HG03064 (cell line): ENCODE data around the gene RIPOR2.
"Not testable (repeated sequence)": the region's sequence is repeated elsewhere in the genome, so short reads cannot be mapped to it uniquely, and the experiment has no call there.

Experiments
- ATAC-seq: cut with Tn5 transposase; IDR thresholded peaks from one replicate; pipeline ENCODE4 v1.9.1; 2021; ENCODE audit warnings: low read depth; ENCODE audit not compliant: unreplicated experiment

Gene RIPOR2

DNA sequence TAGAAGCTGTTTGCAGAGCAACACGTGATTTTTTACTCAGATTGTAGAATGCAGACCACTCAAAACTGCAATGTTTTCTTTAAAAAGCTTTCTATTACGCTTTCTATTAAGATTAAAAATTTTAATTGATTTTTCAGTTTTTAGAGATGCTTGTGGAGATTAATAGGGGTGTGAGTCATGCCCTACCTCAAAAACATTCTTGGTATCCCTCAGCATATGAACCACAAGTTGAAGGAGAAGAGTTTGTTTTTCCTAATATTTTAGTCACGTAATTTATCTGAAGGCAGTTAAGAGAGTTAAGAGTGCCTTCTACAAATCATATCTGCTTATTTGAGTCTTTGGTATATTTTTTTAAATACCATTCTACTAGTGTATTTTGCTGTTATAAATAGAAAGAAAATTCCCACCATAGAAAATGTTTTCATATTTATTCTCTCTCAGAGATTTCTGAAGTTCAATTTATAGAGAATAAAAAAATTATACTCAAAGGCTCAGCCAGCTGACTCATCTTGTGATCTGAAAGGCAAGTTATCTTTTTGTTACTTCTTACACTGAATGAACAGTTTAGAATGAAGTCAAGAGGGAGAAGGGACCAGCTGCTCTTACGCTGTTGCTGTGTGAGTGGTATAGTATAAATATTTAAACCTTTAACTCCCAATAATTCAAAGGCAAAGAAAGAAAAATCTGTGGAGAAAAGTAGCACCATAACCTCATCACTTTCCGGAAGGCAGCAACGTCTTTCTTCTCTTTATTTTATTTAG, 7.6 kb downstream of the RIPOR2 start:
- no peak for ATAC-seq

- no peak for ATAC-seq
Observed at GRCh38 chr6:24927277-24927955, 8.3 kb downstream of the RIPOR2 start.

GRCh38 chr6:24926647-24927046, 9.1 kb downstream of the RIPOR2 start:
- ATAC-seq, result not testable (repeated sequence)

GRCh38 chr6:24926192-24926591, 9.6 kb downstream of the RIPOR2 start:
- ATAC-seq, result no peak

- ATAC-seq, result no peak
Observed at GRCh38 chr6:24925661-24926060, 10.1 kb downstream of the RIPOR2 start.

- no peak for ATAC-seq
Observed at GRCh38 chr6:24924580-24925356, 11.0 kb downstream of the RIPOR2 start.

- no peak for ATAC-seq
Observed at GRCh38 chr6:24923885-24924401, 11.8 kb downstream of the RIPOR2 start.

DNA sequence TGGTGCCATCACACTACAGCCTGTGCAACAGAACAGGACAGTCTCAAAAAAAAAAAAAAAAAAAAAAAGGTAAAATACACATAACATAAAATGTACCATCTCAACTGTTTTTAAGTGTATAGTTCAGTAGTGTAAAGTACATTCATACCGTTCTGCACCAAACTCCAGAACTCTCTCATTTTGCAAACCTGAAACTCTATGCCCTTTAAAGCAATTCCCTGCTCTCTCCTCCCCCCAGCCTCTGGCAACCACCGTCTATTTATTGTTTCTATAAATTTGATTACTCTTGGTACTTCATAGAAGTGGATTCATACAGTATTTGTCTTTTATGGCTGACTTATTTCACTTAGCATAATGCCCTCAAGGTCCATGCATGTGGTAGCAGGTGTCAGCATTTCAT, 12.9 kb downstream of the RIPOR2 start:
- no peak for ATAC-seq

- no peak for ATAC-seq
Observed at GRCh38 chr6:24922170-24922569, 13.6 kb downstream of the RIPOR2 start.

- ATAC-seq, result no peak
Observed at GRCh38 chr6:24920136-24920535, 15.6 kb downstream of the RIPOR2 start.

DNA sequence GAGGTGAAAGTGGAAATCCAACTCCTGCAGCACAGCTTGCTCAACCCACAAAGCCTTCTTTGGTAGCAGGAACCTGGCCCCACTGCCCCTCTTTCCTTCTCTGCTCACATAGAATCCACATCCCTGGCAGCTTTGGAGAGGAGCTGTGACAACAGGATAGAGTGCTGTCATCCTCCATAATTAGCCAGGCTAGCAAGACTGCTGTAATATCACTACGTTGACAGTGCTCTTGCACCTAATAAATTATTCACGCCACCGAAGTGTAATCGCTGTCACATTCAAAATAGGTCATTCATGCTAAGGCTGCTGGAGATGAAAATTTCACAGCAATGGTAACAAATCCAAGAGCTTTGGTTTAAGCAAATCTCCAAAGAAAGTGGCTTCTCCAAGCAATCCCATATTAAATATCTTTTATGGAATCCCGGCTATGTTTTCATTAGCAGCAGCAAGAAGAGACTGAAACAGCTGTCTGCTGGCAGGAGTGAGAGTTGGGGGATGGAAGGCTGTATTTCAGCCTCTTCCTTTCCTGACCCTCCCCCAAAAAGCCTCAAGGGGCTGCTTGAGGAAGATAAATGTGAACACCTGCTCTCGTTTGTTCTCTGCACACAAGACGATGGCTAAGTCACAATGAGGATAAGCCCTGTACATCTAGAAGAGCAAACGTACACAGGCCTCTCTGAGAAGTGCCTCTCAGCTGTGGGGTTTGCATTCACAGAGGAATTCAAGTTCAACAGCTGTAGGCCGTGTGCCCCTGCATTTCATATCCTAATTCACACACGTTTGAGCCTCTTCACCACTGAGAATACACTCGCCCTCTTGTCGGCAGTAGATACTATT, 16.5 kb downstream of the RIPOR2 start:
- ATAC-seq, result peak; percentile 60

DNA sequence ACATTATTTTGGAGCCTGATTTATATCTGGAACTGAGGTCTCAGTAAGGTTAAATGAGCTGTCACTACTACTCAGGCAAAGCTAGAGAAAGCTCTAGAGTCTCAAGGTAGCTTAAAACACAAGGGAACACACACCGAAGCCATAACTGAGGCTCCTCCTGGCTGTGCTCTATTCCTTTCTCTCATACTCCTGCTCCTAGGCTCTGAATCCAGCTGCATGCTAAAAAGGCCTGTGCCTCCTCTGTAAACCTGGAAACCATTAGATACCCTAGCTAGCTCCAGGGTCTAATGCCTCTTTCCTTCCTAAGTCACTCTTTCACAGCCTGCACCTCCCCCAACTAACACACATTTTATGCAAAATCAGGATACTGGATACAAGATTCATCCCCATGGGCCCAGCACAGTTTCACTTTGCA, 17.1 kb downstream of the RIPOR2 start:
- no peak for ATAC-seq

DNA sequence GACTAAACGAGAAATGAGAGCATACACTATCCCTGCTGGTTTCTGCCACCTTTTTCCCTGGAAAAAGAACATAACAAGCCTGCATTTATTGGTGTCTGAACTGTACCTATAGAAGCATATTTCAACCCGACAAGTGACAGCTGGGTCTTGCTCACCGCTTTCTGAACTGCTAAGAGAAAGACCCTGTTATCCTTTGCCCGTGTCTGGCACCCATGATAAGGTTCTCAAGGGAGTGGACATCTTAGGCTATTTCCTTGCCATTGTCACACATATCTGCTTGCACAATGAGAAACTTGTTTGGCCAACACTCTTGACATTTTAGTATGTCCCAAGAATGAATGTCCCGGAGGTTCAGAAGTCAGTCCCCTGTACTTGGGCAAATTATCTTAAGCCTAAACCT, 19.3 kb downstream of the RIPOR2 start:
- no peak for ATAC-seq

- no peak for ATAC-seq
Observed at GRCh38 chr6:24915641-24916040, 20.1 kb downstream of the RIPOR2 start.

DNA sequence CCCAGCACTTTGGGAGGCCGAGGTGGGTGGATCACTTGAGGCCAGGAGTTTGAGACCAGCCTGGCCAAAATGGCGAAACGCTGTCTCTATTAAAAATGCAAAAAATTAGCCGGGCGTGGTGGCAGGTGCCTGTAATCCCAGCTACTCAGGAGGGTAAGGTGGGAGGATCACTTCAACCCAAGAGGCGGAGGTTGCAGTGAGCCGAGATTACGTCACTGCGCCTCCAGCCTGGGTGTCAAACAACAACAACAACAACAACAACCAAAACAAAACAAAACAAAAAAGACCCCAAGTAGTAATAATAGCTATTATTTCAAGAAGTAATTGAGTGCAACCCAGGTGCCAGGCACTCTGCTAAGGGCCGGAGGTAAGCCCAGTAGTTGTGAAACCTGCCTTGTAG, 21.7 kb downstream of the RIPOR2 start:
- not testable (repeated sequence) for ATAC-seq

DNA sequence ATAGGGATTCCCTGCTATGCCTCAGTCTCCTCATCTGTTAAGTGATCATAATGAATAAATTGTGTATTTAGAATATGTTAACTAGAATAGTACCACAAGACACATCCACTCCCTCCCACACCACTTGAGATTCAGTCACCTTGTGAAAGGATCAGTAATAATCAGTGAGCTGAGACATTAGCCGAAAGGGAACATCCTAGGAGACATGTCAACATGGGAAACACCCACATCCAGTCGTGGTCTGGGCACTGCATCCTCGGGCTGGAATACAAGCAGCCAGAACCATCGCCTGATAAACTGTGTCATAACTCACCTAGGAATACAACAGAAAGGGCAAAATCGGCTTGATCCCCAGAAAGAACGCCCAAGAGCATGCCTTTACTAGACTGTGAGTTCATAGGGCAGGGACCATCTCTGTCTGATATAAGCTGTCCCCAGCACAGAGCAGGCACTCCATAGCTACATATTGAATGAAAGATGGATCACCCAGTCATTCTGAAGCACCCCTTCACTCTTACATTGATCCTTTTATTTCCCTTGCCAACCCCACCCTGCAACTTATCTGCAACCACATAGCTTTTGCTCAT, 23.9 kb downstream of the RIPOR2 start:
- no peak for ATAC-seq

- ATAC-seq, result no peak
Observed at GRCh38 chr6:24910961-24911725, 24.6 kb downstream of the RIPOR2 start.

- no peak for ATAC-seq
Observed at GRCh38 chr6:24910331-24910960, 25.3 kb downstream of the RIPOR2 start.
